Suprapubic skin (tissue), 4 donors: ENCODE measurements around the gene DERA. TPM values are rescaled to one million over a fixed set of nuclear protein-coding genes. Genes with fewer than 3 reads are reported as not detected.
"Not testable (repeated sequence)": the region's sequence is repeated elsewhere in the genome, so short reads cannot be mapped to it uniquely, and the experiment has no call there.

Experiments used
- DNase-seq, 2 donors: peaks; one replicate each; pipeline ENCODE4 v3.0.0-alpha.2; 2019; ENCODE audit warnings: low spot score in 2 of 2
- H3K27ac ChIP-seq: fragments of 200-600 bp; sonication (generic); one replicate; pipeline ENCODE4 v1.5.1; 2019
- H3K27me3 ChIP-seq: fragments of 200-600 bp; sonication (generic); one replicate; pipeline ENCODE4 v1.5.1; 2019
- H3K36me3 ChIP-seq: fragments of 200-600 bp; sonication (generic); one replicate; pipeline ENCODE4 v1.5.1; 2019
- H3K4me1 ChIP-seq: fragments of 200-600 bp; sonication (generic); one replicate; pipeline ENCODE4 v1.5.1; 2019
- H3K4me3 ChIP-seq: fragments of 200-600 bp; sonication (generic); one replicate; pipeline ENCODE4 v1.5.1; 2019; ENCODE audit warnings: mild to moderate bottlenecking
- H3K9me3 ChIP-seq: fragments of 200-600 bp; sonication (generic); one replicate; pipeline ENCODE4 v1.5.1; 2019
- CTCF ChIP-seq, 2 donors: fragments of 200-600 bp in 1 of 2; fragments of 450-650 bp in 1 of 2; sonication (generic) in 1 of 2; IDR thresholded peaks; one replicate each; pipeline ENCODE4 v1.5.1; 2016 to 2019; ENCODE audit warnings: antibody characterized with exemption in 2 of 2, mild to moderate bottlenecking in 1 of 2, moderate library complexity in 1 of 2
- EP300 ChIP-seq: sonication (generic); formaldehyde crosslinking; IDR thresholded peaks from one replicate; pipeline ENCODE4 v1.6.1; 2017; ENCODE audit warnings: antibody characterized with exemption
- POLR2A ChIP-seq, 2 donors: fragments of 450-650 bp; IDR thresholded peaks; one replicate each; pipeline ENCODE4 v1.6.1; 2017; ENCODE audit warnings: antibody characterized with exemption in 2 of 2, mild to moderate bottlenecking in 2 of 2, moderate library complexity in 2 of 2
- POLR2AphosphoS5 ChIP-seq, 3 donors: sonication (generic); formaldehyde crosslinking; IDR thresholded peaks; one replicate each; pipeline ENCODE4 v1.6.1; 2017; ENCODE audit warnings: antibody characterized with exemption in 3 of 3
- WGBS: methylation state at CpG from one replicate; pipeline ENCODE4 v1.1.5; 2018; 5-methylcytosine and 5-hydroxymethylcytosine counted together
- total RNA-seq, 4 donors: library from RNA; depleted of rRNA; stranded (reverse); fragments of >200 nt; gene quantifications; one replicate each; pipeline ENCODE4 v1.1.0, GENCODE V29; 2016

The DERA gene
- total RNA-seq, 4 donors from 2014 or later = 32.2 to 39.4 (median 34.2) TPM

GRCh38 chr12:15966426-15966825 is 55.3 kb downstream of the DERA start:
- no peaks in the 10 kb centered on the region for H3K9me3 ChIP-seq
- no peak overlapping the region for H3K4me3 ChIP-seq
- WGBS = 77% methylated on average over 1 of the region's 1 CpG
- H3K4me1 ChIP-seq = no peaks in the 10 kb centered on the region
- H3K27me3 ChIP-seq = no peaks in the 10 kb centered on the region
- no peak for TF ChIP-seq POLR2AphosphoS5 (IDR thresholded peaks at IDR 0.05)
- TF ChIP-seq POLR2A (IDR thresholded peaks at IDR 0.05) = no peak
- no peak for TF ChIP-seq EP300
- TF ChIP-seq CTCF (IDR thresholded peaks at IDR 0.05) = no peak
- H3K27ac ChIP-seq = no peak overlapping the region
- DNase-seq = no peak
- peaks cover 64% of the 10 kb centered on the region for H3K36me3 ChIP-seq

- not testable (repeated sequence) for H3K27ac ChIP-seq, H3K4me1 ChIP-seq, H3K27me3 ChIP-seq, DNase-seq, H3K9me3 ChIP-seq, H3K4me3 ChIP-seq
- WGBS = 96% methylated on average over 3 of the region's 3 CpGs
- H3K36me3 ChIP-seq = peaks cover 58% of the 10 kb centered on the region
Observed at GRCh38 chr12:15967053-15967452, 55.9 kb downstream of the DERA start.

GRCh38 chr12:15971211-15971610 is 60.1 kb downstream of the DERA start:
- no peaks in the 10 kb centered on the region for H3K4me1 ChIP-seq
- 83% methylated on average over 3 of the region's 3 CpGs for WGBS
- H3K9me3 ChIP-seq = no peaks in the 10 kb centered on the region
- peaks cover 35% of the 10 kb centered on the region for H3K36me3 ChIP-seq
- H3K27me3 ChIP-seq = no peaks in the 10 kb centered on the region
- TF ChIP-seq POLR2AphosphoS5 (IDR thresholded peaks at IDR 0.05) (no peak), CTCF (IDR thresholded peaks at IDR 0.05) (no peak), EP300 (no peak), POLR2A (IDR thresholded peaks at IDR 0.05) (no peak)
- no peak overlapping the region for H3K4me3 ChIP-seq
- H3K27ac ChIP-seq = no peak overlapping the region
- DNase-seq = no peak

- Histone ChIP-seq H3K4me3 (no peak overlapping the region), H3K27me3 (no peaks in the 10 kb centered on the region), H3K4me1 (no peaks in the 10 kb centered on the region), H3K9me3 (no peaks in the 10 kb centered on the region), H3K36me3 (peaks cover 21% of the 10 kb centered on the region), H3K27ac (no peak overlapping the region)
- 73% methylated on average over 4 of the region's 4 CpGs for WGBS
- DNase-seq = no peak
- TF ChIP-seq POLR2AphosphoS5 (IDR thresholded peaks at IDR 0.05) = no peak
- TF ChIP-seq EP300 = no peak
- TF ChIP-seq CTCF (IDR thresholded peaks at IDR 0.05) = no peak
- TF ChIP-seq POLR2A (IDR thresholded peaks at IDR 0.05) = no peak
Observed at GRCh38 chr12:15972894-15973293, 61.8 kb downstream of the DERA start.

GRCh38 chr12:15977999-15978951 is 67.1 kb downstream of the DERA start:
- Histone ChIP-seq H3K9me3 (no peaks in the 10 kb centered on the region), H3K36me3 (peaks cover 6% of the 10 kb centered on the region), H3K4me3 (no peak overlapping the region), H3K27ac (no peak overlapping the region), H3K4me1 (peaks cover 3% of the 10 kb centered on the region), H3K27me3 (no peaks in the 10 kb centered on the region)
- DNase-seq = no peak
- TF ChIP-seq EP300 (no peak), POLR2AphosphoS5 (IDR thresholded peaks at IDR 0.05) (no peak), POLR2A (IDR thresholded peaks at IDR 0.05) (no peak), CTCF (IDR thresholded peaks at IDR 0.05) (no peak)
- 72% methylated on average over 7 of the region's 7 CpGs for WGBS
